HG03442 (cell line): ENCODE measurements around the gene STX17.
"Not testable (repeated sequence)": the region's sequence is repeated elsewhere in the genome, so short reads cannot be mapped to it uniquely, and the experiment has no call there.

Experiments used
- ATAC-seq: cut with Tn5 transposase; IDR thresholded peaks from one replicate; pipeline ENCODE4 v1.9.1; 2021; ENCODE audit warnings: mild to moderate bottlenecking, moderate library complexity; ENCODE audit not compliant: unreplicated experiment

The STX17 gene

GRCh38 chr9:99966716-99967115, 60.3 kb downstream of the STX17 start:
- ATAC-seq, result no peak

- ATAC-seq, result no peak
Observed at GRCh38 chr9:99967457-99967856, 61.0 kb downstream of the STX17 start.

- no peak for ATAC-seq
Observed at GRCh38 chr9:99970481-99970880, 64.0 kb downstream of the STX17 start.

- ATAC-seq, result no peak
Observed at GRCh38 chr9:99971410-99971809, 65.0 kb downstream of the STX17 start.

- no peak for ATAC-seq
Observed at GRCh38 chr9:99973455-99973854, 67.0 kb downstream of the STX17 start.

GRCh38 chr9:99977033-99977792, 70.8 kb downstream of the STX17 start:
- ATAC-seq, result no peak

- no peak for ATAC-seq
Observed at GRCh38 chr9:99978221-99978620, 71.8 kb downstream of the STX17 start.

GRCh38 chr9:99980598-99980997, 74.1 kb downstream of the STX17 start:
- ATAC-seq, result no peak

- no peak for ATAC-seq
Observed at GRCh38 chr9:99986642-99987041, 80.2 kb downstream of the STX17 start.

- ATAC-seq, result not testable (repeated sequence)
Observed at GRCh38 chr9:99990508-99990907, 84.1 kb downstream of the STX17 start.

GRCh38 chr9:99998266-99998665, 91.8 kb downstream of the STX17 start:
- no peak for ATAC-seq

- no peak for ATAC-seq
Observed at GRCh38 chr9:99998866-99999265, 92.4 kb downstream of the STX17 start.

GRCh38 chr9:99999797-100000196, 93.3 kb downstream of the STX17 start:
- ATAC-seq, result no peak

GRCh38 chr9:100011062-100011681, 104.7 kb downstream of the STX17 start:
- ATAC-seq, result no peak

GRCh38 chr9:100012279-100012678, 105.8 kb downstream of the STX17 start:
- ATAC-seq, result no peak

- ATAC-seq, result no peak
Observed at GRCh38 chr9:100013573-100013972, 107.1 kb downstream of the STX17 start.

- no peak for ATAC-seq
Observed at GRCh38 chr9:100014846-100015245, 108.4 kb downstream of the STX17 start.

GRCh38 chr9:100019541-100019940, 113.1 kb downstream of the STX17 start:
- ATAC-seq, result no peak
